Measurements from ENCODE around the gene LIN28A. TPM values are rescaled to one million over a fixed set of nuclear protein-coding genes. Genes with fewer than 3 reads are reported as not detected.

Gene LIN28A
- total RNA-seq, 1 donor from 2014 or later, result not detected

DNA sequence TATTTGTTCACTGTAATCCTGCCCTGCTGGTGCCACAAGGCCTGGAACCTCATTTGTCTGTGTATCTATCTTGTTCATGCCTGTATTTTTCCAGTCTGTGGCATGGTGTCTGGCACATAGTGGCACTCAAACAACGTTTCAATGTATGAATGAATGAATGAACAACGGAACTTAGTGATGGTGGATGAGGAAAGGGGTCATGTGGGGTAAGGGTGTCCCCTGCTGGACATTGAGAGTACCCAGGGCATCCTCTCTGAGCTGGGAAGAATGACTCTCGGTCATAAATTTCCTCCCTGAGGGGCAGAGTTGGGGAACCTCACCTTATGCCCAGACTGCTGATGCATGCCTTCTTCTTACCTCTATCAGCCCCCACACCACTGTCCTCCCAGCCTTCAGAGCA, 19.2 kb upstream of the LIN28A start:
- no peaks in the 10 kb centered on the region for H3K36me3 ChIP-seq (ENCODE audit: control insufficient read depth, insufficient read depth, low read length)
- no peak overlapping the region for H3K4me3 ChIP-seq (ENCODE audit: low read depth, low read length)
- no peak for FAIRE-seq
- TF ChIP-seq, protein P1, sequence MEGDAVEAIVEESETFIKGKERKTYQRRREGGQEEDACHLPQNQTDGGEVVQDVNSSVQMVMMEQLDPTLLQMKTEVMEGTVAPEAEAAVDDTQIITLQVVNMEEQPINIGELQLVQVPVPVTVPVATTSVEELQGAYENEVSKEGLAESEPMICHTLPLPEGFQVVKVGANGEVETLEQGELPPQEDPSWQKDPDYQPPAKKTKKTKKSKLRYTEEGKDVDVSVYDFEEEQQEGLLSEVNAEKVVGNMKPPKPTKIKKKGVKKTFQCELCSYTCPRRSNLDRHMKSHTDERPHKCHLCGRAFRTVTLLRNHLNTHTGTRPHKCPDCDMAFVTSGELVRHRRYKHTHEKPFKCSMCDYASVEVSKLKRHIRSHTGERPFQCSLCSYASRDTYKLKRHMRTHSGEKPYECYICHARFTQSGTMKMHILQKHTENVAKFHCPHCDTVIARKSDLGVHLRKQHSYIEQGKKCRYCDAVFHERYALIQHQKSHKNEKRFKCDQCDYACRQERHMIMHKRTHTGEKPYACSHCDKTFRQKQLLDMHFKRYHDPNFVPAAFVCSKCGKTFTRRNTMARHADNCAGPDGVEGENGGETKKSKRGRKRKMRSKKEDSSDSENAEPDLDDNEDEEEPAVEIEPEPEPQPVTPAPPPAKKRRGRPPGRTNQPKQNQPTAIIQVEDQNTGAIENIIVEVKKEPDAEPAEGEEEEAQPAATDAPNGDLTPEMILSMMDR (IDR thresholded peaks at IDR 0.05; ENCODE audit: insufficient read depth, low read length, severe bottlenecking), result peak; percentile 81
- DNase-seq (ENCODE audit: low read depth), result peak; percentile 52
- no peaks in the 10 kb centered on the region for H3K27me3 ChIP-seq (ENCODE audit: control insufficient read depth, insufficient read depth, low read length)

DNA sequence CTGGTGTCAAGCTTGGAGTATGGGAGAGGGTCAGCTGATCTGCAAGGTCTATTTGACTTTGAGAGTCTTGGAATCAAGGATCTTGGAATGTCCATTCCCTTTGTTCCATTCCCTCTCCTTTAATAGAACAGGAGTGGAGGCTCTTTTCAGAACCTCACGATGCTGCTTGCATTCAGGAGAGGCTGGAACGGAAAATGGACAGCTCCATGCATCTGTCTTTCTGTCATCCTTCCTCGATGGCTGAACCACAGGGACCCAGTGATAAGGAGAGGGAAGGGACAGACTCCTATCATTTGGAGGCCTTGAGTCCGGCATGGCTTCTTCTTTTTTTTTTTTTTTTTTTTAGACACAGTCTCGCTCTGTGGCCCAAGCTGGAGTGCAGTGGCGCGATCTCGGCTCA, 14.9 kb upstream of the LIN28A start:
- no peak for DNase-seq (ENCODE audit: low read depth)
- no peaks in the 10 kb centered on the region for H3K36me3 ChIP-seq (ENCODE audit: control insufficient read depth, insufficient read depth, low read length)
- no peak overlapping the region for H3K4me3 ChIP-seq (ENCODE audit: low read depth, low read length)
- TF ChIP-seq, protein P1 (IDR thresholded peaks at IDR 0.05; ENCODE audit: insufficient read depth, low read length, severe bottlenecking), result no peak
- H3K27me3 ChIP-seq (ENCODE audit: control insufficient read depth, insufficient read depth, low read length), result no peaks in the 10 kb centered on the region
- FAIRE-seq, result no peak

DNA sequence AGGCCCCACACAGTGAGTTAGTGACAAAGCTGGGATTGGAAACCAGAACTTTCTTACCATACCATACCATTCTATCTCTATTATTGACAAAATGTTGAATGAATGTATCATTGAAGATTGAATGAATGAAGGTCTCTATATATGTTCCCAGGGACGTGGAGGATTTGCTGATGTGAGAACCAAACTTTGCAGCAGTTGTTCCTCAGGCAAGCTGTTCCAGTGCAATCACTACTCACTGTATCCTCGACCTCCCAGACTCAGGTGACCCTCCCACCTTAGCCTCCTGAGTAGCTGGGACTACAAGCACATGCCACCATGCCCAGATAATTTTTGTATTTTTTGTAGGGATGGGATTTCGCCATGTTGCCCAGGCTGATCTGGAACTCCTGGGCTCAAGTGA, 11.6 kb upstream of the LIN28A start:
- DNase-seq (ENCODE audit: low read depth), result no peak
- Histone ChIP-seq H3K36me3 (ENCODE audit: control insufficient read depth, insufficient read depth, low read length) (no peaks in the 10 kb centered on the region), H3K27me3 (ENCODE audit: control insufficient read depth, insufficient read depth, low read length) (no peaks in the 10 kb centered on the region), H3K4me3 (ENCODE audit: low read depth, low read length) (no peak overlapping the region)
- TF ChIP-seq, protein P1 (IDR thresholded peaks at IDR 0.05; ENCODE audit: insufficient read depth, low read length, severe bottlenecking), result no peak
- FAIRE-seq, result no peak

DNA sequence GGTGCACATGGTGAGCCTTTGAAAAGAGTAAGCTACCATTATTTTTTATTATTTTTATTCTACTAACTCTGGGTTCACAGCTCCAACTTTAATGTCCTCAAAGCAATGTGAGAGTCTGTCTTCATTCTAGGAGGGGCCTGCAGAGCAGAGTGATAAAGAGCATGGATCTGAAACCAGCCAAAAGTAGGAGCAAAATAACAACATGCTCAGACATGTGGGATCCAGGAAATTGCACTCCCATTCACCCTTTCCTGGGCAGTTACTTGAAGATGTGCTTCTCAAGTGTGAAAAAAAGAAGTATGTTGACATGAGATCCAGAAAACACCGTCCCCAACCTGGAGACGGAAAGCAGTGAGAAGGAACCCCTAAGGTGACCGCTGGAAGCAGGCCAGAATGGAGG, 8.7 kb upstream of the LIN28A start:
- Histone ChIP-seq H3K4me3 (ENCODE audit: low read depth, low read length) (no peak overlapping the region), H3K36me3 (ENCODE audit: control insufficient read depth, insufficient read depth, low read length) (no peaks in the 10 kb centered on the region), H3K27me3 (ENCODE audit: control insufficient read depth, insufficient read depth, low read length) (no peaks in the 10 kb centered on the region)
- no peak for FAIRE-seq
- DNase-seq (ENCODE audit: low read depth), result peak; percentile 71
- TF ChIP-seq, protein P1 (IDR thresholded peaks at IDR 0.05; ENCODE audit: insufficient read depth, low read length, severe bottlenecking), result no peak

DNA sequence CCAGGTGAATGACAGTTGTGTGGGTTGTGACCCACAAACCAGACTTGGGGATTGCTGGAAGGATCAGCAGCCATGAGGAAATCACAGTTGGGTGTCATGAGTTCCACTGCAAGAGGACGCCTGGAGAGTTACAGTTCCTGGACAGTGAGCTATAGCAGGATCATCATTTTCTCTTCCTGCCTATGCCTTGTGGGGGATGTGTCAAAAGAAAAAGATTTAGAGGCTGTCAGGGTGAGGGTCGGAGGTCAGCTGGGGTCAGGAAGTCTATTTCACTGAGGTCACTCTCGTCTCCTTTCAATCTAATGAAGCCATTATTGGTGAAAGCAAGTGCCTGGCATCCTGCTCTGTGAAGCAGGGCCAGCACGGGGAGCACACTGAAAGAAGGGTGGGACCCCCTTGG, 7.0 kb upstream of the LIN28A start:
- peak; percentile 25 for DNase-seq (ENCODE audit: low read depth)
- Histone ChIP-seq H3K36me3 (ENCODE audit: control insufficient read depth, insufficient read depth, low read length) (no peaks in the 10 kb centered on the region), H3K27me3 (ENCODE audit: control insufficient read depth, insufficient read depth, low read length) (no peaks in the 10 kb centered on the region), H3K4me3 (ENCODE audit: low read depth, low read length) (no peak overlapping the region)
- FAIRE-seq, result no peak
- TF ChIP-seq, protein P1 (IDR thresholded peaks at IDR 0.05; ENCODE audit: insufficient read depth, low read length, severe bottlenecking), result no peak

- Histone ChIP-seq H3K36me3 (ENCODE audit: control insufficient read depth, insufficient read depth, low read length) (no peaks in the 10 kb centered on the region), H3K27me3 (ENCODE audit: control insufficient read depth, insufficient read depth, low read length) (peaks cover 6% of the 10 kb centered on the region), H3K4me3 (ENCODE audit: low read depth, low read length) (no peak overlapping the region)
- FAIRE-seq (no peak), DNase-seq (ENCODE audit: low read depth) (peak; percentile 45)
- TF ChIP-seq, protein P1 (IDR thresholded peaks at IDR 0.05; ENCODE audit: insufficient read depth, low read length, severe bottlenecking), result no peak
These were observed 6.0 kb upstream of the LIN28A start for GRCh38 chr1:26404641-26405040.

Measured in bronchial epithelial cell (primary cell).